HuH-7 (cell line): ENCODE data around the gene EIF3CL.
"Not testable (repeated sequence)": the region's sequence is repeated elsewhere in the genome, so short reads cannot be mapped to it uniquely, and the experiment has no call there.

Experiments
- DNase-seq: peaks from one replicate; pipeline ENCODE4 v3.0.0; 2011; ENCODE audit warnings: low spot score

Gene EIF3CL

GRCh38 chr16:28403220-28404072 is at the start of gene EIF3CL:
Gene EIF3CL, minus strand, starts transcription at chr16:28403841. Its CDS starts 223 bp downstream, at chr16:28403618.
- not testable (repeated sequence) for DNase-seq

- not testable (repeated sequence) for DNase-seq
Observed at GRCh38 chr16:28447081-28447480, 43.4 kb upstream of the EIF3CL start.

- not testable (repeated sequence) for DNase-seq
Observed at GRCh38 chr16:28446388-28446787, 42.7 kb upstream of the EIF3CL start.

GRCh38 chr16:28443943-28444342 is 40.3 kb upstream of the EIF3CL start:
- DNase-seq, result not testable (repeated sequence)

GRCh38 chr16:28438899-28439298 is 35.3 kb upstream of the EIF3CL start:
- not testable (repeated sequence) for DNase-seq

- not testable (repeated sequence) for DNase-seq
Observed at GRCh38 chr16:28435340-28435739, 31.7 kb upstream of the EIF3CL start.

- not testable (repeated sequence) for DNase-seq
Observed at GRCh38 chr16:28426060-28426680, 22.5 kb upstream of the EIF3CL start.

GRCh38 chr16:28421071-28421750 is 17.6 kb upstream of the EIF3CL start:
- DNase-seq, result not testable (repeated sequence)

GRCh38 chr16:28417033-28417432 is 13.4 kb upstream of the EIF3CL start:
- not testable (repeated sequence) for DNase-seq

GRCh38 chr16:28414530-28414929 is 10.9 kb upstream of the EIF3CL start:
- not testable (repeated sequence) for DNase-seq

GRCh38 chr16:28413585-28413984 is 9.9 kb upstream of the EIF3CL start:
- not testable (repeated sequence) for DNase-seq

- DNase-seq, result not testable (repeated sequence)
Observed at GRCh38 chr16:28392054-28392453, 11.6 kb downstream of the EIF3CL start.

GRCh38 chr16:28382177-28382867 is 21.3 kb downstream of the EIF3CL start:
- not testable (repeated sequence) for DNase-seq

GRCh38 chr16:28377822-28378221 is 25.8 kb downstream of the EIF3CL start:
- DNase-seq, result not testable (repeated sequence)

- DNase-seq, result not testable (repeated sequence)
Observed at GRCh38 chr16:28377108-28377625, 26.5 kb downstream of the EIF3CL start.

GRCh38 chr16:28375115-28375514 is 28.5 kb downstream of the EIF3CL start:
- not testable (repeated sequence) for DNase-seq

GRCh38 chr16:28374281-28374680 is 29.4 kb downstream of the EIF3CL start:
- not testable (repeated sequence) for DNase-seq

- not testable (repeated sequence) for DNase-seq
Observed at GRCh38 chr16:28367926-28368325, 35.7 kb downstream of the EIF3CL start.

GRCh38 chr16:28364268-28365173 is 39.1 kb downstream of the EIF3CL start:
- DNase-seq, result not testable (repeated sequence)

- DNase-seq, result not testable (repeated sequence)
Observed at GRCh38 chr16:28363408-28363807, 40.2 kb downstream of the EIF3CL start, which contains the start of gene NPIPB6. Gene NPIPB6, minus strand, starts transcription at chr16:28363508. Its CDS starts 686 bp downstream, at chr16:28362822.
